IMR-90 (cell line): ENCODE data around the gene NUDT1. TPM values are rescaled to one million over a fixed set of nuclear protein-coding genes. Genes with fewer than 3 reads are reported as not detected.

Experiments used
- ATAC-seq: fragments of 200-7000 bp; cut with Tn5 transposase; 2 replicates; pipeline ENCODE4 v1.9.1; 2020; ENCODE audit warnings: low read depth, mild to moderate bottlenecking, moderate library complexity
- BruUV-seq: library from RNA; stranded (reverse); fragments of 400-500 nt; replicated peaks from 2 replicates; lab custom pipeline; 2021; lab: Mats Ljungman, UMichigan
- CTCF ChIA-PET: fragments of 300-600 bp; formaldehyde crosslinking; extraction: SDS; loops from one replicate; lab custom pipeline; 2021; ENCODE audit warnings: antibody characterized with exemption; lab: Yijun Ruan, JAX
- POLR2A ChIA-PET: fragments of 300-600 bp; sonication (Branson Sonifier 250); formaldehyde crosslinking; loops from one replicate; lab custom pipeline; 2022; ENCODE audit warnings: antibody characterized with exemption; ENCODE audit not compliant: unreplicated experiment; lab: Charles Lee
- DNase-seq: peaks from one replicate; pipeline ENCODE4 v3.0.0; 2013
- H2AFZ ChIP-seq: replicated peaks from 2 replicates; pipeline ENCODE3; 2013; ENCODE audit warnings: low read length, mild to moderate bottlenecking; ENCODE audit not compliant: poor library complexity
- H2AK5ac ChIP-seq: 2 replicates; pipeline ENCODE4 v1.6.1; 2013; ENCODE audit warnings: low read depth, low read length, inconsistent platforms
- H2AK9ac ChIP-seq: replicated peaks from 2 replicates; pipeline ENCODE3; 2013; ENCODE audit warnings: mild to moderate bottlenecking, low read depth, low read length, moderate library complexity; ENCODE audit not compliant: poor library complexity
- H2BK120ac ChIP-seq: 2 replicates; pipeline ENCODE4 v1.6.1; 2013; ENCODE audit warnings: low read depth, low read length, inconsistent platforms
- H2BK15ac ChIP-seq: 3 replicates; pipeline ENCODE4 v1.6.1; 2013; ENCODE audit warnings: low read depth, low read length, inconsistent platforms
- H2BK20ac ChIP-seq: 2 replicates; pipeline ENCODE4 v1.6.1; 2013; ENCODE audit warnings: low read depth, mild to moderate bottlenecking, inconsistent platforms, low read length, moderate library complexity
- H2BK5ac ChIP-seq: 2 replicates; pipeline ENCODE4 v1.6.1; 2013; ENCODE audit warnings: mild to moderate bottlenecking, low read depth, low read length, inconsistent platforms; ENCODE audit not compliant: poor library complexity, severe bottlenecking
- H3K14ac ChIP-seq: replicated peaks from 2 replicates; pipeline ENCODE4 v1.6.1; 2013; ENCODE audit warnings: low read depth, low read length, inconsistent platforms
- H3K18ac ChIP-seq: 2 replicates; pipeline ENCODE4 v1.6.1; 2013; ENCODE audit warnings: low read depth, low read length, control low read depth
- H3K23ac ChIP-seq: 2 replicates; pipeline ENCODE4 v1.6.1; 2013; ENCODE audit warnings: low read depth, low read length, inconsistent platforms
- H3K27ac ChIP-seq: 2 replicates; pipeline ENCODE4 v1.5.1; 2013; ENCODE audit warnings: mild to moderate bottlenecking, control low read depth, low read length; ENCODE audit not compliant: insufficient read depth
- H3K27me3 ChIP-seq: 2 replicates; pipeline ENCODE4 v1.6.1; 2013; ENCODE audit warnings: low read length; ENCODE audit not compliant: control insufficient read depth, insufficient read depth
- H3K36me3 ChIP-seq: 2 replicates; pipeline ENCODE4 v1.6.1; 2013; ENCODE audit warnings: low read length, mixed read lengths; ENCODE audit not compliant: control insufficient read depth, insufficient read depth
- H3K4ac ChIP-seq: 2 replicates; pipeline ENCODE4 v1.6.1; 2013; ENCODE audit warnings: low read depth, low read length, inconsistent platforms
- H3K4me1 ChIP-seq: 2 replicates; pipeline ENCODE4 v1.6.1; 2013; ENCODE audit warnings: low read length, mixed read lengths; ENCODE audit not compliant: control insufficient read depth, insufficient read depth
- H3K4me2 ChIP-seq: 2 replicates; pipeline ENCODE4 v1.6.1; 2013; ENCODE audit warnings: low read depth, mild to moderate bottlenecking, control low read depth, low read length, moderate library complexity
- H3K4me3 ChIP-seq: 2 replicates; pipeline ENCODE4 v1.5.1; 2013; ENCODE audit warnings: low read depth, mild to moderate bottlenecking, control low read depth, low read length, moderate library complexity; ENCODE audit not compliant: insufficient read depth
- H3K56ac ChIP-seq: 2 replicates; pipeline ENCODE4 v1.6.1; 2013; ENCODE audit warnings: low read length, inconsistent platforms; ENCODE audit not compliant: insufficient read depth; ENCODE audit errors: extremely low read depth
- H3K79me1 ChIP-seq, 2 experiments: 2 replicates each; pipeline ENCODE4 v1.6.1; 2013; ENCODE audit warnings: low read length in 2 of 2, inconsistent platforms in 1 of 2, low read depth in 1 of 2
- H3K9ac ChIP-seq: 2 replicates; pipeline ENCODE4 v1.6.1; 2013; ENCODE audit warnings: low read depth, low read length, control low read depth
- H3K9me1 ChIP-seq: 2 replicates; pipeline ENCODE4 v1.6.1; 2013; ENCODE audit warnings: low read length, inconsistent platforms; ENCODE audit not compliant: insufficient read depth
- H3K9me3 ChIP-seq: 2 replicates; pipeline ENCODE4 v1.6.1; 2013; ENCODE audit warnings: low read length; ENCODE audit not compliant: control insufficient read depth, insufficient read depth
- H4K20me1 ChIP-seq: 2 replicates; pipeline ENCODE4 v1.6.1; 2013; ENCODE audit warnings: low read length, inconsistent platforms; ENCODE audit not compliant: insufficient read depth
- H4K5ac ChIP-seq: 2 replicates; pipeline ENCODE4 v1.6.1; 2013; ENCODE audit warnings: mild to moderate bottlenecking, low read depth, low read length, control low read depth
- H4K8ac ChIP-seq, 2 experiments: 2 replicates each; pipeline ENCODE4 v1.6.1; 2013; ENCODE audit warnings: low read depth in 2 of 2, low read length in 2 of 2, control low read depth in 1 of 2, inconsistent platforms in 1 of 2
- H4K91ac ChIP-seq: 2 replicates; pipeline ENCODE4 v1.6.1; 2013; ENCODE audit warnings: low read depth, low read length, inconsistent platforms; ENCODE audit not compliant: insufficient read depth
- CHD1 ChIP-seq: IDR thresholded peaks from 2 replicates; pipeline ENCODE4 v1.6.1; 2012; ENCODE audit warnings: low read depth, low read length, improper control_type of control experiment
- MXI1 ChIP-seq: IDR thresholded peaks from 2 replicates; pipeline ENCODE4 v1.6.1; 2012; ENCODE audit warnings: low read depth, mild to moderate bottlenecking, low read length, moderate library complexity, borderline replicate concordance
- POLR2A ChIP-seq: IDR thresholded peaks from 2 replicates; pipeline ENCODE4 v1.6.1; 2012; ENCODE audit warnings: mild to moderate bottlenecking, low read depth, low read length
- USF2 ChIP-seq: fragments of 150-350 bp; IDR thresholded peaks from 2 replicates; pipeline ENCODE4 v1.6.1; 2017; ENCODE audit warnings: mild to moderate bottlenecking, antibody characterized with exemption, low read length, low read depth
- WGBS, 2 experiments: methylation state at CpG; one replicate each; pipeline versions ENCODE4 v1.1.5 to v1.1.7; 2013; ENCODE audit warnings: missing lambda C conversion rate in 2 of 2; ENCODE audit not compliant: insufficient read length in 1 of 2; ENCODE audit errors: extremely low coverage in 2 of 2; 5-methylcytosine and 5-hydroxymethylcytosine counted together
- dilution Hi-C: fragments of 300-500 bp; cut with HindIII; formaldehyde crosslinking; loops from one replicate; pipeline ENCODE4 v1.14.3; 2018; ENCODE audit warnings: low sequenced_read_pairs; ENCODE audit not compliant: unreplicated experiment
- in situ Hi-C: fragments of 300-500 bp; cut with MboI; formaldehyde crosslinking; loops from 3 replicates; pipeline ENCODE4 v1.14.3; 2019; ENCODE audit warnings: low sequenced_read_pairs, inconsistent platforms, mixed read lengths
- intact Hi-C: fragments of 100-400 bp; cut with micrococcal nuclease; formaldehyde crosslinking; loops from 2 replicates; pipeline ENCODE4 v1.10.0; 2022
- polyA plus RNA-seq, 3 experiments: library from polyadenylated mRNA; depleted of rRNA; stranded (reverse); fragments of >200 nt; gene quantifications; 2 replicates each; pipeline ENCODE4 v1.2.3, GENCODE V29; 2012; ENCODE audit warnings: low replicate concordance in 1 of 3
- total RNA-seq: library from RNA; depleted of rRNA; stranded (reverse); fragments of >200 nt; gene quantifications from 2 replicates; pipeline ENCODE4 v1.2.3, GENCODE V29; 2012

The NUDT1 gene
- total and polyA plus RNA-seq, 2 of the 4 experiments (the other 2 are of a cell fraction), result 33.4 to 49.1 TPM

GRCh38 chr7:2215851-2216250 lies 26.2 kb upstream of the NUDT1 start:
- Histone ChIP-seq H3K27me3 (no peaks in the 10 kb centered on the region), H2AK5ac (no peak overlapping the region), H4K8ac (no peak overlapping the region), H4K5ac (no peak overlapping the region), H3K4ac (no peak overlapping the region), H3K9me1 (peaks cover 4% of the 10 kb centered on the region; the same call in 1 of the 2 replicates), H3K79me1 (peaks cover 0 to 6% of the 10 kb centered on the region in 2 experiments; a peak in 1 of 4 replicates), H2AFZ (no peak overlapping the region), H3K56ac (no peak overlapping the region), H4K20me1 (peaks cover 3% of the 10 kb centered on the region), H2BK5ac (no peak overlapping the region), H2BK15ac (no peak overlapping the region), H3K9ac (no peak overlapping the region), H3K18ac (no peak overlapping the region), H3K9me3 (no peaks in the 10 kb centered on the region), H2BK20ac (no peak overlapping the region), H2BK120ac (no peak overlapping the region), H3K36me3 (peaks cover 66% of the 10 kb centered on the region), H3K27ac (no peak overlapping the region), H2AK9ac (no peak overlapping the region), H3K4me3 (no peak overlapping the region), H3K14ac (no peak overlapping the region), H3K23ac (no peak overlapping the region), H3K4me2 (no peak overlapping the region), H4K91ac (no peak overlapping the region), H3K4me1 (no peaks in the 10 kb centered on the region)
- TF ChIP-seq POLR2A (no peak), CHD1 (no peak), USF2 (no peak), MXI1 (no peak)
- in situ Hi-C loops (loop anchor here (10.0 kb wide), 1 partner anchor 561 kb away; no protein-coding TSS in a partner anchor), intact Hi-C loops (no loop called here), dilution Hi-C loops (no loop called here)
- CTCF ChIA-PET, result no interaction called here
- no peak for DNase-seq
- WGBS, 2 experiments, result 90% methylated on average over 2 of the region's 17 CpGs; no CpG with 5 or more reads in 1 of the 2 experiments
- POLR2A ChIA-PET, result no interaction called here
- BruUV-seq, result no TSS peak
- no peak for ATAC-seq
